ENCODE measurements around the gene P4HA2. TPM values are rescaled to one million over a fixed set of nuclear protein-coding genes. Genes with fewer than 3 reads are reported as not detected.
A peak's percentile ranks its signal among the peaks of the same experiment; 100 is the strongest.

The P4HA2 gene
- total RNA-seq, 1 experiment from 2014 or later = 5.4 TPM

DNA sequence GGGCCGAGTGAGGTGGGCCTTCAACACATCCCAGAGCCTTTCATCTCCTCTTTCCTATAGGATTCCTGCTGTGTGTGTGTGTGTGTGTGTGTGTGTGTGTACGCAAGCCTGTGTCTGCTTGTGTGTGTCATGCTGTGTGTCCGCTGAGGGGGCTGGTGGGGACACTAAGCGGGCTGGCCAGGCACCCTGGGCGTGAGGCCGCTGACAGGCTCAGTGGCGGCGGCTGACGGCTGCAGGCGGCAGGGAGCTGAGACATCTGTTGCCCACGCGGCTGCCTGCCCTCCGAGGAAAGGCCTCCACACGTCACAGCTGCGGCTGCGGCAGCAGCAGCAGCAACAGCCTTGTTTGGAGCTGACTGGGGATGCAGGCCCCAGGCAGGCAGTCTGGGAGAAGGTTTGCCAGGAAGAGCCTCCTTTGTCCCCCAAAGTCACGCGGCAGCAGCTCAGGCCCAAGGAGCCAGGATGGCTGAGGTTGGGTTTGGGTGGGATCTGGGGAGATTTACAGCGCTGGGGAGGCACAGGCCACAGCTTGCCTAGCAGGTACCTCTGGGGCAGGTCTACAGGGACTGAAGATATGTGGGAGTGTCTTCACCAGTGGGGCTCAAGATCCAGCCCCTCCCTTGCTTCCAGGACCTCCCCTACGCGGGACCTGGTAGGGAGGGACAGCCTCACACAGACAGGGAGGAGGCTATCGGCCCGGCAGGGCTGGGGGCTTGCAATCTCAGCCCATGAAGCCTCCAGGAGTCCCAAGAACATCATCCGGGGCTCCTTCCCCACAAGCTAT lies 31.6 kb upstream of the P4HA2 start:
- no peak overlapping the region for H3K4me3 ChIP-seq (ENCODE audit: insufficient read depth, low read depth, low read length)
- H3K36me3 ChIP-seq (replicated peaks; ENCODE audit: control insufficient read depth, insufficient read depth, low read length) = no peaks in the 10 kb centered on the region
- peaks cover 13% of the 10 kb centered on the region for H3K27me3 ChIP-seq (ENCODE audit: control insufficient read depth, insufficient read depth, low read length)
- DNase-seq = peak; percentile 58

- Histone ChIP-seq H3K27me3 (ENCODE audit: control insufficient read depth, insufficient read depth, low read length) (peaks cover 13% of the 10 kb centered on the region), H3K4me3 (ENCODE audit: insufficient read depth, low read depth, low read length) (peak overlapping the region; percentile 59), H3K36me3 (replicated peaks; ENCODE audit: control insufficient read depth, insufficient read depth, low read length) (no peaks in the 10 kb centered on the region)
- peak; percentile 49 for DNase-seq
Measured at GRCh38 chr5:132258102-132259068, 30.7 kb upstream of the P4HA2 start.

GRCh38 chr5:132257131-132258101 lies 29.8 kb upstream of the P4HA2 start, which contains the start of gene PDLIM4:
TSS of gene PDLIM4 (plus strand) at chr5:132257696. CDS start at chr5:132257735, 39 bp downstream.
- Histone ChIP-seq H3K36me3 (replicated peaks; ENCODE audit: control insufficient read depth, insufficient read depth, low read length) (no peaks in the 10 kb centered on the region), H3K27me3 (ENCODE audit: control insufficient read depth, insufficient read depth, low read length) (peaks cover 13% of the 10 kb centered on the region), H3K4me3 (ENCODE audit: insufficient read depth, low read depth, low read length) (peak within 1 kb of the TSS; percentile 59)
- DNase-seq = peak; percentile 98

DNA sequence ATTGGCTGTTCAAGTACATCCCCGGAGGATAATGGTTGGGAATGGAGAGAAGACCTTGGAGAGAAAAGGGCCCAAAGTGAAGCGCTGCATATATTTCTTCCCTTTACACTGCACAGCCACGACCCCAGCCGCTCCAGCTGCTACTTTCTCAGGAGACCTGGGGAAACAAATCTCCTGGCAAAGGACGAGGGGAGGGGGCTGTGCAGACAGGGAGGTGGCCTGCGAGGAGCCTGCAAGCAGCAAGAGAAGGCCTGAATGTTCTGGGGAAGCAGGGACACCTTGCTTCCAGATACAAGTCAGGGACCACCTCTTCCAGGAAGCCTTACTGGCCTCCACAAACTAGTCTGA lies 29.1 kb upstream of the P4HA2 start:
- H3K36me3 ChIP-seq (replicated peaks; ENCODE audit: control insufficient read depth, insufficient read depth, low read length) = no peaks in the 10 kb centered on the region
- DNase-seq = no peak
- H3K4me3 ChIP-seq (ENCODE audit: insufficient read depth, low read depth, low read length) = peak overlapping the region; percentile 59; the same call in 1 of the 2 replicates
- peaks cover 13% of the 10 kb centered on the region for H3K27me3 ChIP-seq (ENCODE audit: control insufficient read depth, insufficient read depth, low read length)

DNA sequence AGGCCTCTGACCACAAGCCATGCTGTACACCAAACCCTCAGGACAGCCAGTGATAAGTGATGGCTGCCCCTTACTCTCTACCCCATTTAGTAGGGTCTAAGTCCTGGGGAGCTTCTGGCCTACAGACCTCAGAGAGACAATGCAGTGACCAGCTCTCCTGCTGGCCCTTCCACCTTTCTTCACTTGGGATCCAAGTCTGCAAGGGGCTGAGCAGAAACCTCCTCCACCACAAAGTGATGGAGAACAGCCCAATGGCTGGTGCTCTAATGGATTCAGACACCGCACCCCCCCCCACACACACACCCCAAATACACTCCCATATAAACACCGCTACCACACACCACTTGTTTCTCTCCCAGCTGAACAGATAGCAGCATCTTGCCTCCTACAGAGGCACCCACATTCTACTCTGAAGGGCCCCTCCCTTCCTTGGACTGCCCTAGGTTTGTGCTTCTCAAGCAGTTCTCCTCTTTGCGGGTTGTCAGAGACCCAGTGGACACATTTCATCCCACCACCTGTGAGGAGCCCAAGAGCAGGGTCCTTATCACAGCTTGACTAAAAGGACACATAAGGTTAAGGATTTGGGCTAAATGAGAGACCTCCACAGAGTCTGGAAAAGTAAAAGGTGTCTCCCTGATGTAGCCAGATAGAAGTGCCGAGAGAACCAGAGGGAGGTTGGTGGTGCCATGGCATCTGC lies 28.6 kb upstream of the P4HA2 start:
- Histone ChIP-seq H3K36me3 (replicated peaks; ENCODE audit: control insufficient read depth, insufficient read depth, low read length) (no peaks in the 10 kb centered on the region), H3K4me3 (ENCODE audit: insufficient read depth, low read depth, low read length) (no peak overlapping the region), H3K27me3 (ENCODE audit: control insufficient read depth, insufficient read depth, low read length) (peaks cover 13% of the 10 kb centered on the region)
- DNase-seq = no peak

- no peak for DNase-seq
- no peaks in the 10 kb centered on the region for H3K36me3 ChIP-seq (replicated peaks; ENCODE audit: control insufficient read depth, insufficient read depth, low read length)
- no peak overlapping the region for H3K4me3 ChIP-seq (ENCODE audit: insufficient read depth, low read depth, low read length)
- peaks cover 13% of the 10 kb centered on the region for H3K27me3 ChIP-seq (ENCODE audit: control insufficient read depth, insufficient read depth, low read length)
Measured at GRCh38 chr5:132254321-132254977, 26.8 kb upstream of the P4HA2 start.

DNA sequence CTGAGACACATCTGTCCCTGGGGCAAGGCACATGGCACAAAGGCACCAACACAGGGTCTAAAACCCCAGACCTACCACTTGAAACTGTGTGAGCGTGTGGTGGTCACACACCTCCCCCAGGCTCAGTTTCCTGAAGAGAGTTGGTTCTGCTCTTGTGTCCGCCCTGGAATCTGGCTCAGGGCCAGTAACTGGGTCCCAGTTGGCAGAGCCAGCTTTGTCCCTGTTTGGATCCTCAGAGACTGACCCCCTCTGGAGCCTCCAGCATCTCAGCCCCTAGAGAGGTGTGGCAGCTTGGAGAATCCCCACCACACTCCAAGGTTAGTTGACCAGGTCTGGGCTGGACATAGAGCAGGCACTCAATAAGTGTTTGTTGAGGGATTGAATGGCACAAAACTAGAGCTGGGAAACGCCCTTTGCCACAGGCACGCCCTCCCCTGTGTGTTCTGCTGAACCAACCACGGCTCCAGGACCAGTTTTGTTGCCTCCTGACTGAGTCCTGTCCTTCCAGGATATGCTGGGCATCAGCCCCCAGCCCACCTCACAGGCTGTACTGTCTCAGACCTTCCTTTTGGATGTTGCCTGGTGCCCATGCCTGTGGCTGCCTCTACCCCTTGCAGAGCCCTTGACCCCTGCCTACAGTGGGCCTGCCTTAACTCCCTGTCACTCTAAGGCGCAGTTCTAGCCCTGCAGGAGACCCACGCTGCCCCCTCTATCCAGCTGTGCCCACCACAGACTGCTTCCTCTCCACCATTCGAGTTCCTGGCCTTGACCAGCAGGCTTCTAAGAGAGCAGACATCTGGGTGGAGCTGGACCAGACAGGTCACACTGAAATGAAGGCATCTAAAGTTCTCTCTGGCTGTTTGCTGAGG lies 26.0 kb upstream of the P4HA2 start:
- Histone ChIP-seq H3K27me3 (ENCODE audit: control insufficient read depth, insufficient read depth, low read length) (peaks cover 13% of the 10 kb centered on the region), H3K4me3 (ENCODE audit: insufficient read depth, low read depth, low read length) (no peak overlapping the region), H3K36me3 (replicated peaks; ENCODE audit: control insufficient read depth, insufficient read depth, low read length) (no peaks in the 10 kb centered on the region)
- DNase-seq = no peak

DNA sequence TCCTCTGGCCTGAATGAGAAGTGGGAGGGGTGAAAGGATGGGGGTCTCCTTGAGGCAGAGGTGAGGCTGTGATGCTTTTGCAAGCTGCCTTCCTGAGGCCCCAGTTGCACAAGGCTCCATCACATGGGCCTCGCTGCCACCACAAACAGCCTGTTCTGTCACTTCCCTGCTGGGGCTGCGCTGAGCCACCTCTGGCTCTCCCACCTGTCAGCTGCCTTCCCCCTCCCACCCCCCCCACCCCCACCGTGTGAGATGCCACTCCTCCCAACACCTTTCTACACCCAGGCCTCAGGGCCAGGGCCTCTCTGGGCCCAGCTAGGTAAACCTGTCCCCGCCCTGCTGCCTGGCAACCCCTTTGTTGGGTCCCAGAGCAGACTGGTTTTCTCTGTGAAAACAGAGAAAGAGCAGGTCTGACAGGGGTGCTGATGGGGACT lies 25.4 kb upstream of the P4HA2 start:
- DNase-seq = no peak
- Histone ChIP-seq H3K27me3 (ENCODE audit: control insufficient read depth, insufficient read depth, low read length) (peaks cover 9% of the 10 kb centered on the region), H3K36me3 (replicated peaks; ENCODE audit: control insufficient read depth, insufficient read depth, low read length) (no peaks in the 10 kb centered on the region), H3K4me3 (ENCODE audit: insufficient read depth, low read depth, low read length) (no peak overlapping the region)

DNA sequence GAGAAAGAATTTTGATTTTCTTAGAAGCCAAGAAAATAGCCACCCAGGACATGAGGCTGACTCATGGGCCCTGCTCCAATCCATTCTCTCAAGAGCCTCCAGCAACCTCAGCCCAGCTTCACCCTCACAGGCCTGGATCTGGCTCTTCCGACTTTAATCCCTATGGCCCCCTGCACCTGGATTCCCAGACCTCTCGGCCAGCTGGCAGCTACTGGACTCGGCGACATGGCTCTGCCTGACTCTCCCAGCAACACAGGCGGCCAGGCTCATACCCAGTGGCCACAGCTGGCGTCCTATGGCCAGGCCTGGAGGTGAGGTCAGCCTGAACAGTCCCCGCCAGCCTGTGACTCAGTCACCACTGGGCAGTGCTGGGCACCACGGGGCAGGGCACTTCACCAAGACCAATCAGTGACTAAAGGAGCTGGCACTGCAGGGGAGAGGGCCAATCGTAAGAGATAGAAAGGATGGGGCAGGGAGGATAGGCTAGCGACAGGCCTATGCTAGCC lies 23.6 kb upstream of the P4HA2 start:
- DNase-seq = no peak
- Histone ChIP-seq H3K27me3 (ENCODE audit: control insufficient read depth, insufficient read depth, low read length) (no peaks in the 10 kb centered on the region; the same call in 1 of the 2 replicates), H3K36me3 (replicated peaks; ENCODE audit: control insufficient read depth, insufficient read depth, low read length) (no peaks in the 10 kb centered on the region), H3K4me3 (ENCODE audit: insufficient read depth, low read depth, low read length) (no peak overlapping the region)

- H3K4me3 ChIP-seq (ENCODE audit: insufficient read depth, low read depth, low read length) = no peak overlapping the region
- H3K27me3 ChIP-seq (ENCODE audit: control insufficient read depth, insufficient read depth, low read length) = no peaks in the 10 kb centered on the region
- H3K36me3 ChIP-seq (replicated peaks; ENCODE audit: control insufficient read depth, insufficient read depth, low read length) = no peaks in the 10 kb centered on the region
- no peak for DNase-seq
Measured at GRCh38 chr5:132250547-132250946, 22.9 kb upstream of the P4HA2 start.

GRCh38 chr5:132246806-132247205 lies 19.2 kb upstream of the P4HA2 start:
- H3K27me3 ChIP-seq (ENCODE audit: control insufficient read depth, insufficient read depth, low read length) = no peaks in the 10 kb centered on the region

DNA sequence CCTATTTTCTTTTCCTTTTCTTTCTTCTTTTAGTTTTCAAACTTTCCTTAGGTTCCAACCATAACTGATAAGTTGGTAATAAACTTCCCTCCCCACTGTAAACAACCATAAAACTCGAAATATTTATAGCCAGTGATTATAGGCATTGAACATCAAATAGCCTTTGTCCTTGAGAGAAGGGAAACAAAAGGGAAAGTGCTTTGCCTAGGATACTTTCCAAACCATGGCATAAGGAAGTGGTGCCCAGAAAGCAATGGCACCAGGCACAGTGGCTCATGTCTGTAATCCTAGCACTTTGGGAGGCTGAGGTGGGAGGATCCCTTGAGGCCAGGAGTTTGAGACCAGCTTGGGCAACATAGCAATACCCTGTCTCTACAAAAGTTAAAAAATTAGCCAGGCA lies 17.9 kb upstream of the P4HA2 start:
- Histone ChIP-seq H3K27me3 (ENCODE audit: control insufficient read depth, insufficient read depth, low read length) (no peaks in the 10 kb centered on the region), H3K4me3 (ENCODE audit: insufficient read depth, low read depth, low read length) (no peak overlapping the region), H3K36me3 (replicated peaks; ENCODE audit: control insufficient read depth, insufficient read depth, low read length) (no peaks in the 10 kb centered on the region)
- DNase-seq = no peak

More at GRCh38 chr5:132246806-132247205, 19.2 kb upstream of the P4HA2 start:
- H3K36me3 ChIP-seq (replicated peaks; ENCODE audit: control insufficient read depth, insufficient read depth, low read length) = no peaks in the 10 kb centered on the region
- DNase-seq = no peak
- no peak overlapping the region for H3K4me3 ChIP-seq (ENCODE audit: insufficient read depth, low read depth, low read length)
